ENCODE results near the gene ITGB5.
"Not testable (repeated sequence)": the region's sequence is repeated elsewhere in the genome, so short reads cannot be mapped to it uniquely, and the experiment has no call there.

ITGB5 gene

GRCh38 chr3:124761935-124762660 is 125.1 kb downstream of the ITGB5 start:
- H3K4me3 ChIP-seq (replicated peaks in 1 of 2; ENCODE audit: low read depth in 2 of 2, low read length in 2 of 2), result no peak overlapping the region
- TF ChIP-seq CTCF (IDR thresholded peaks at IDR 0.05; ENCODE audit: low read depth, low read length), result no peak

GRCh38 chr3:124761250-124761796 is 125.8 kb downstream of the ITGB5 start:
- peak; percentile 94 for TF ChIP-seq CTCF (IDR thresholded peaks at IDR 0.05; ENCODE audit: low read depth, low read length)
- H3K4me3 ChIP-seq (replicated peaks in 1 of 2; ENCODE audit: low read depth in 2 of 2, low read length in 2 of 2), result no peak overlapping the region
- peak; percentile 92 to 96 for DNase-seq (ENCODE audit: low read depth in 2 of 2)

More at GRCh38 chr3:124761935-124762660, 125.1 kb downstream of the ITGB5 start:
- no peak for DNase-seq (ENCODE audit: low read depth in 2 of 2)

GRCh38 chr3:124760601-124761000 is 126.6 kb downstream of the ITGB5 start:
- TF ChIP-seq CTCF (IDR thresholded peaks at IDR 0.05; ENCODE audit: low read depth, low read length), result no peak
- H3K4me3 ChIP-seq (replicated peaks in 1 of 2; ENCODE audit: low read depth in 2 of 2, low read length in 2 of 2), result no peak overlapping the region
- DNase-seq (ENCODE audit: low read depth in 2 of 2), result peak; percentile 66 to 78

GRCh38 chr3:124759666-124760401 is 127.3 kb downstream of the ITGB5 start:
- no peak for TF ChIP-seq CTCF (IDR thresholded peaks at IDR 0.05; ENCODE audit: low read depth, low read length)
- no peak for DNase-seq (ENCODE audit: low read depth in 2 of 2)
- H3K4me3 ChIP-seq (replicated peaks in 1 of 2; ENCODE audit: low read depth in 2 of 2, low read length in 2 of 2), result no peak overlapping the region

- TF ChIP-seq CTCF (IDR thresholded peaks at IDR 0.05; ENCODE audit: low read depth, low read length), result no peak
- H3K4me3 ChIP-seq (replicated peaks in 1 of 2; ENCODE audit: low read depth in 2 of 2, low read length in 2 of 2), result no peak overlapping the region
- DNase-seq (ENCODE audit: low read depth in 2 of 2), result no peak
Observed at GRCh38 chr3:124758851-124759635, 128.1 kb downstream of the ITGB5 start.

GRCh38 chr3:124757926-124758325 is 129.2 kb downstream of the ITGB5 start:
- not testable (repeated sequence) for DNase-seq (ENCODE audit: low read depth in 2 of 2)

More at GRCh38 chr3:124757926-124758325, 129.2 kb downstream of the ITGB5 start:
- not testable (repeated sequence) for H3K4me3 ChIP-seq (replicated peaks in 1 of 2; ENCODE audit: low read depth in 2 of 2, low read length in 2 of 2)

Measured in cardiac fibroblast (primary cell).